ENCODE measurements around the gene LBH.
A peak's percentile ranks its signal among the peaks of the same experiment; 100 is the strongest.

The LBH gene

DNA sequence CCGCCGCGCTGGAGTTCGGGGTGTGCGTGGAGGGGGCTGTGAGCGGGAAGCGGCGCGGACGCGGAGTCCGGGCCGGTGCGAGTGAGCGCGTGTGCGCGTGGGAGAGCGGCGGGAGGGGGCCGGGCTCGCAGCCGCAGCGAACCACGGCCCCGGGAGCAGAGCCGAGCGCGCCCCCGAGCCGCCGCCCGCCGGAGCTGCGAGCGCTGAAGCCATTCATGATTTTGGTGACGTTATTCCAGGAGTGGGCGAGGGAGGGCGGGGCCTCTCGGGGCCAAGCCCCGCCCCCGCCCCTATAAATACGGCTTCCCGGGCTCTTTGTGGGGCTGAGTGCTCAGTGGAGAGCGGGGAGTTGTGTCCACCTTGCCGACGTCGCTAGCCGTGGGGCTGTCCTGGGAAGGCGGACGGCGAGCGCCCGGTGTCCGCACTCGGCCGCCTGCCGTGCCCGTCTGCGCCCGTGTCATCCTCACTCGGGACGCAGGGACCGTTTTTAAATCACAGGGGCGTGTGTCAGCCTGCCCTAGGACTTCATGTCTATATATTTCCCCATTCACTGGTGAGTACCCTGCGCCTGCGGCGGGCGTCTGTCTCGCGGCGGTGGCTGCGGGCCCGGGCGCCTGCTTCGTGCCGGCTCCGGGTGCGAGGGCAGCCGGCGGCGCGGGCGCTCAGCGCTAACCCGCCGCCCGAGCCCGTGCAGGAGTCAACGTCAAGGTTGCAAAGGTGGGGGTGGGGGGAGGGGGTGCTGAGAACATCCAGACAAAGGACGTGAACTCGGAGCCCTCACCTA is at the start of gene LBH:
LBH (plus strand) TSS at position 323 of the 784 bp plus-strand sequence; CDS start at position 528, 205 bp downstream.
- peaks cover 45% of the 10 kb centered on the region for H3K36me3 ChIP-seq (ENCODE audit: insufficient read depth, low read length)
- DNase-seq (ENCODE audit: low read depth, low spot score): peak; percentile 68
- peak within 1 kb of the TSS; percentile 98 for H3K9ac ChIP-seq (ENCODE audit: insufficient read length)
- no peaks in the 10 kb centered on the region for H3K9me3 ChIP-seq (ENCODE audit: low read depth, low read length)
- H3K4me3 ChIP-seq: peak within 1 kb of the TSS; percentile 82
- TF ChIP-seq POLR2AphosphoS5 (IDR thresholded peaks at IDR 0.05; ENCODE audit: borderline replicate concordance, low read depth, low read length) (peak; percentile 99), EZH2 (IDR thresholded peaks at IDR 0.05) (no peak), FOXP2 (optimal IDR thresholded peaks at IDR 0.05; ENCODE audit: control extremely low read depth, extremely low read length, insufficient read depth) (no peak)
- peak within 1 kb of the TSS; percentile 87 for H3K27ac ChIP-seq

DNA sequence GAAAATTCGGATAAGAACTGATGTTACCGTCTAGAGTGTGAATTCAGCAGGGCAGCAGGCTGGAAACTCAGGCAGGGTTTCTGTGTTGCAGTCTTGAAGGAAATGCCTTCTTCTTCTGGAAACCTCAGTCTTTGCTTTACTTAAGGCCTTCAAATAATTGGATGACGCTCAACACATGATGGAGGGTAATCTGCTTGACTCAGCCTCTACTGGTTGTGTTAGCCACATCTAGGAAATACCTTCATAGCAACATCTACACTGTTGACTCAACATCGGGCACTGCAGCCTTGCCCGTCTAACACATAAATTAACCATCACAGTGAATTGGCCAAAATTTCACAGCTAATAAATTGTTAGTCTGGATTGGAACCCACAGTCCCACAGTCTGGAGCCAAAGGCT is 47.3 kb upstream of the LBH start:
- no peak overlapping the region for H3K27ac ChIP-seq
- no peak overlapping the region for H3K9ac ChIP-seq (ENCODE audit: insufficient read length)
- no peaks in the 10 kb centered on the region for H3K9me3 ChIP-seq (ENCODE audit: low read depth, low read length)
- DNase-seq (ENCODE audit: low read depth, low spot score): no peak
- H3K4me3 ChIP-seq: no peak overlapping the region
- H3K36me3 ChIP-seq (ENCODE audit: insufficient read depth, low read length): no peaks in the 10 kb centered on the region
- no peak for TF ChIP-seq FOXP2 (optimal IDR thresholded peaks at IDR 0.05; ENCODE audit: control extremely low read depth, extremely low read length, insufficient read depth)
- no peak for TF ChIP-seq EZH2 (IDR thresholded peaks at IDR 0.05)
- no peak for TF ChIP-seq POLR2AphosphoS5 (IDR thresholded peaks at IDR 0.05; ENCODE audit: borderline replicate concordance, low read depth, low read length)

DNA sequence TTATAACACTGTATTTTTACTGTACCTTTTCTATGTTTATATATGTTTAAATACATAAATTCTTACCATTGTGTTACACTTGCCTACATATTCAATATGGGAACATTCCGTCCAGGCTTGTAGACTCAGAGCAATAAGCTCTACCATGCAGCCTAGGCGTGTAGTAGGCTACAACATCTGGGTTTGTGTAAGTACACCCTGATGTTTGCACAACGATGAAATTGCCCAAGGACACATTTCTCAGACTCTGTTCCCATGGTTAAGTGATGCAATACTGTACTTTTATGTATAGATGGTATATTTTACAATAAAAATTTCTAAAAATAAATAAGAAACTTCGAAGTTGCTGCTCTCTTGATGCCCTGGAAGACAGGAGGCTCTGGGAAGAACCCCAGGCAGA is 46.2 kb upstream of the LBH start:
- Histone ChIP-seq H3K9ac (ENCODE audit: insufficient read length) (peak overlapping the region; percentile 12), H3K4me3 (no peak overlapping the region), H3K9me3 (ENCODE audit: low read depth, low read length) (no peaks in the 10 kb centered on the region), H3K27ac (peak overlapping the region; percentile 81), H3K36me3 (ENCODE audit: insufficient read depth, low read length) (no peaks in the 10 kb centered on the region)
- TF ChIP-seq POLR2AphosphoS5 (IDR thresholded peaks at IDR 0.05; ENCODE audit: borderline replicate concordance, low read depth, low read length) (no peak), FOXP2 (optimal IDR thresholded peaks at IDR 0.05; ENCODE audit: control extremely low read depth, extremely low read length, insufficient read depth) (no peak), EZH2 (IDR thresholded peaks at IDR 0.05) (no peak)
- DNase-seq (ENCODE audit: low read depth, low spot score): peak; percentile 94

DNA sequence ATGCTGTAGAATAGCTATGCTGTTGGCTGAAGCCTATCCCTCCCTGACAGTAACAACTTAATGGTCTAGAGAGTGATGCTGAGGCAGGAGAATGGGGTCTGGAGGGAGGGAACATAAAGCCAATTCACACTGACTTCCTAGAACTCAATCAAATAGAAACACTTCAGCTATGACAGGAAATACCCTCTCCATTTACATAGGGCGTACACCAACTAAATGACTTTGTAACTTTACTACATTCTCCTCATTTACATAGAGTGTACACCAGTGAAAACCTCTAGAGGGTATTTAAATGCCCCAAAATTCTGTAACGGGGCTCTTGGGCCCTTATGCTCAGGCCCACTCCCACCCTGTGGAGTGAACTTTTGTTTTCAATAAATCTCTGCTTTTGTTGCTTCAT is 43.0 kb upstream of the LBH start:
- Histone ChIP-seq H3K4me3 (no peak overlapping the region), H3K9ac (ENCODE audit: insufficient read length) (no peak overlapping the region), H3K27ac (no peak overlapping the region), H3K36me3 (ENCODE audit: insufficient read depth, low read length) (no peaks in the 10 kb centered on the region), H3K9me3 (ENCODE audit: low read depth, low read length) (no peaks in the 10 kb centered on the region)
- DNase-seq (ENCODE audit: low read depth, low spot score): no peak
- TF ChIP-seq POLR2AphosphoS5 (IDR thresholded peaks at IDR 0.05; ENCODE audit: borderline replicate concordance, low read depth, low read length) (no peak), EZH2 (IDR thresholded peaks at IDR 0.05) (no peak), FOXP2 (optimal IDR thresholded peaks at IDR 0.05; ENCODE audit: control extremely low read depth, extremely low read length, insufficient read depth) (no peak)

DNA sequence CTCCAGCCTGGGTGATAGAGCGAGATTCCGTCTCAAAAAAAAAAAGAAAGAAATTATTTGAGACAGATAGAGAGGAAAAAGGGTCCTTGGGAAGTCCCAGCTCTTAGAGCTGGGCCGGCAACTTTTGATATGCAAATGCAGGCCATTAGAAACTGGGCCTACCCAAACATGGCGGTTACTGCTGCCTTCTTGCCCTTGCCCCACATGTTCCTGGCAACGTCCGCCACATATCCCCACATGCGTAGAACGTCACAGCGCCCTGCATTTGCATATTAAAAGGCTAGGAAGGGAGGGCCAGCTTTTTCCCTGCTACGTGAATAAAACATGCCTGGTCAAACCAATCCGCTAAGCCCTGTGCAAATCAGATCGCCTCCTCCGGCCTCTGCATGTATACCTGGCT is 40.7 kb upstream of the LBH start:
- Histone ChIP-seq H3K9ac (ENCODE audit: insufficient read length) (no peak overlapping the region), H3K36me3 (ENCODE audit: insufficient read depth, low read length) (no peaks in the 10 kb centered on the region), H3K4me3 (no peak overlapping the region), H3K27ac (no peak overlapping the region), H3K9me3 (ENCODE audit: low read depth, low read length) (no peaks in the 10 kb centered on the region)
- TF ChIP-seq EZH2 (IDR thresholded peaks at IDR 0.05) (no peak), FOXP2 (optimal IDR thresholded peaks at IDR 0.05; ENCODE audit: control extremely low read depth, extremely low read length, insufficient read depth) (no peak), POLR2AphosphoS5 (IDR thresholded peaks at IDR 0.05; ENCODE audit: borderline replicate concordance, low read depth, low read length) (no peak)
- no peak for DNase-seq (ENCODE audit: low read depth, low spot score)

DNA sequence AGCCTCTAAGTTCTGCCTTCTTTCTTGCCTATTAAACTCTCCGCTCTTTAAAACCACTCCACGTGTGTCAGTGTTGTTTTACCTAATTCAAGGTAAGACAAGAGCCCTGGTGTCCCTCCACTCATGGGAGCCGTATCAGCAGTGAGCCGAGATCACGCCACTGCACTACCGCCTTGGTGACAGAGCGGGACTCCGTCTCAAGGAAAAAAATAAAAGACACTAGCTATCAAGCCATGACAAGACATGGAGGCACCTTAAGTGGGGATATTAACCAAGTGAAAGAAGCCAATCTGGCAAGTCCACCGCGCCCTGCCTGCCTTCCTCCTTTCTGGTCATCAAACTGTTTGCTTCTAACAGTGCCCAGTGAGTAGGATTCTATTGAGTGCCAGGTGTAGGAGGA is 40.2 kb upstream of the LBH start:
- H3K27ac ChIP-seq: no peak overlapping the region
- no peak for TF ChIP-seq POLR2AphosphoS5 (IDR thresholded peaks at IDR 0.05; ENCODE audit: borderline replicate concordance, low read depth, low read length)
- H3K36me3 ChIP-seq (ENCODE audit: insufficient read depth, low read length): no peaks in the 10 kb centered on the region
- H3K9me3 ChIP-seq (ENCODE audit: low read depth, low read length): no peaks in the 10 kb centered on the region
- H3K4me3 ChIP-seq: no peak overlapping the region
- no peak overlapping the region for H3K9ac ChIP-seq (ENCODE audit: insufficient read length)
- no peak for DNase-seq (ENCODE audit: low read depth, low spot score)

DNA sequence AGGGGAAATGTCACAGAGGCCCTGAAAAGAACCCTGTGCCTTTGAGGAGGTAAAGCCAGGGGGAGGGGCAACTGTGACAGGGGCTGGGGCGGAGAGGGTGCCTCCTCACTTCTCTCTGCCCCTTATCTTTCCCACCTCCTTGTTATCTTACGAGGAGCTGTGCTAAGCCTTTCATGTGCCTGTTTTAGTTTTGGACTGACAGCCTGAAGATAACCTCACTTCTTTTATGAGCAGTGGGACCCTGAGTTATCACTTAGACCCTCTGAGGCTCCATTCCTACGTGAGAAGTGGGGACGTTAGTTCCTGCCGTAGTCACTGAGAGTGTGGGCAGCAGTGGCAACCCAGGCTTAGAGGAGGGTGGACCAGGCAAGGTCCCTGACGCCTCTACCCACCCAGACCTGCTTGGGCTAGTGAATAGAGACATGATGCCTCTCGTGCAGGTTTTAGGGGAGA is 39.5 kb upstream of the LBH start:
- Histone ChIP-seq H3K4me3 (no peak overlapping the region), H3K36me3 (ENCODE audit: insufficient read depth, low read length) (no peaks in the 10 kb centered on the region), H3K27ac (no peak overlapping the region), H3K9ac (ENCODE audit: insufficient read length) (no peak overlapping the region), H3K9me3 (ENCODE audit: low read depth, low read length) (no peaks in the 10 kb centered on the region)
- TF ChIP-seq EZH2 (IDR thresholded peaks at IDR 0.05) (no peak), POLR2AphosphoS5 (IDR thresholded peaks at IDR 0.05; ENCODE audit: borderline replicate concordance, low read depth, low read length) (no peak), FOXP2 (optimal IDR thresholded peaks at IDR 0.05; ENCODE audit: control extremely low read depth, extremely low read length, insufficient read depth) (no peak)
- no peak for DNase-seq (ENCODE audit: low read depth, low spot score)

DNA sequence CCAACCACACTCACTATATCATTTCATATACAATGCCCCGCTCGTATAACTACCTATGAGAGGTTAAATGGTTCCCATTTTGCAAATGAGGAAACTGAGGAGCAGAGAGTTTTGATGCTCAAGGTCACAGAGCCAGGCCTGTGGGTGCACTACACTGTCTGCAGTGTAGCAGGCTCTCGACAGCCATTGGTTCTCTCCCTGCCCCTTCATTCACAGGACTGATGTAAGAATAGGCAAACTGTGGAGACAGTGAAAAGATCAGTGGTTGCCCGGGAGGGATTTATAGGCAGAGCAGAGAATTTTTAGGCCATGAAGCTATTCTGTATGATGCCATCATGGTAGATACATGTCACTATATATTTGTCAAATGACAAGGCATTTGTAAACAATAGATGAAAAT is 39.0 kb upstream of the LBH start:
- DNase-seq (ENCODE audit: low read depth, low spot score): no peak
- Histone ChIP-seq H3K36me3 (ENCODE audit: insufficient read depth, low read length) (no peaks in the 10 kb centered on the region), H3K9ac (ENCODE audit: insufficient read length) (no peak overlapping the region), H3K27ac (no peak overlapping the region), H3K9me3 (ENCODE audit: low read depth, low read length) (no peaks in the 10 kb centered on the region), H3K4me3 (no peak overlapping the region)
- no peak for TF ChIP-seq POLR2AphosphoS5 (IDR thresholded peaks at IDR 0.05; ENCODE audit: borderline replicate concordance, low read depth, low read length)

Data from SK-N-MC (cell line).